ENCODE results near the gene SCAMP5.

The SCAMP5 gene

DNA sequence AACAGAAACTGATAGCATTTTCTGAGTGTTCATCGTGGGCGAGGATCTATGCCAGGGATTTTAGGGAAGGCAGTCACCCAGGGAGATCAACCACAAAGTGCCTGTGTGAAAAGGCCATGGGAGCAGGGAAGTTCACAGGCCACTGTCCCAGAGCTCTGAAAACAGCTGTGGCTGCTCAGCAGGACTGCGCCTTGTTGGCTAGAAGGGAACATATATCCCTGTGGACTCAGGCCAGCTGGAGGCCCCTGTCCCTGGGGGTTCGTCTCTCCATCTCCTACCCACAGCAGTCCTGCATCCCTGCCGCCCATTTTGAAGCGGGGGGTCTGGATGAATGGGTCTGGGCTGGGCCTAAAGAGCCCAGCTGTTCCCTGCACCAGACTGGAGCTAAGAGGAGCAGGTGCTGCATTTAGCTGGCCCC, 55.8 kb downstream of the SCAMP5 start:
- H3K9me3 ChIP-seq (ENCODE audit: control insufficient read depth in 1 of 2, low read length in 2 of 2) = no peaks in the 10 kb centered on the region
- no peaks in the 10 kb centered on the region for H3K27me3 ChIP-seq (ENCODE audit: low read depth, low read length)
- H3K4me3 ChIP-seq (ENCODE audit: low read depth in 1 of 2, low read length in 2 of 2) = no peak overlapping the region
- no peaks in the 10 kb centered on the region for H3K36me3 ChIP-seq (ENCODE audit: control insufficient read depth in 1 of 2, insufficient read depth in 2 of 2, low read length in 2 of 2)
- H3K4me1 ChIP-seq (ENCODE audit: control insufficient read depth in 1 of 2, insufficient read depth in 2 of 2, low read length in 2 of 2) = peaks cover 13 to 22% of the 10 kb centered on the region in 2 donors
- H3K27ac ChIP-seq (ENCODE audit: low read length) = no peak overlapping the region

DNA sequence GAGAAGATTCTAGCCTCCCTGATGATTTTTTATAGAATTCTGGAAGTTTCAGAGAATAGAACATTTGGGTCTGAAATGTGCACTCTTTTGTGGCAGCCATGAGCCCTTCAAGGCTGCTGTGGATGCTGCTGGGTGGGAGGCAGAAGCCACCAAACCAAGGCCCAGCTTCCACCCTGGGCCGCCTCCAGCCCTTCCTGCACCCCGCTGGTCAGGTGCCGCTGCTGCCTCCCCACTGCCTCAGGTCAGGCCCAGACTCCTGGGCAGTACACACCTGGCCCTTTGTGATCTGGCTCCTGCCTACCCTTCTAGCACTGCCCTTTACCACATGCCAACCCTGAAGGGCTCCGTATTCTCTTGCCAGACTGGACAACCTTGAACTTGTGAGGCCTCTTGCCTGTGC, 56.3 kb downstream of the SCAMP5 start:
- Histone ChIP-seq H3K4me1 (ENCODE audit: control insufficient read depth in 1 of 2, insufficient read depth in 2 of 2, low read length in 2 of 2) (peaks cover 11 to 17% of the 10 kb centered on the region in 2 donors), H3K27me3 (ENCODE audit: low read depth, low read length) (no peaks in the 10 kb centered on the region), H3K9me3 (ENCODE audit: control insufficient read depth in 1 of 2, low read length in 2 of 2) (no peaks in the 10 kb centered on the region), H3K27ac (ENCODE audit: low read length) (no peak overlapping the region), H3K4me3 (ENCODE audit: low read depth in 1 of 2, low read length in 2 of 2) (no peak overlapping the region), H3K36me3 (ENCODE audit: control insufficient read depth in 1 of 2, insufficient read depth in 2 of 2, low read length in 2 of 2) (no peaks in the 10 kb centered on the region)

DNA sequence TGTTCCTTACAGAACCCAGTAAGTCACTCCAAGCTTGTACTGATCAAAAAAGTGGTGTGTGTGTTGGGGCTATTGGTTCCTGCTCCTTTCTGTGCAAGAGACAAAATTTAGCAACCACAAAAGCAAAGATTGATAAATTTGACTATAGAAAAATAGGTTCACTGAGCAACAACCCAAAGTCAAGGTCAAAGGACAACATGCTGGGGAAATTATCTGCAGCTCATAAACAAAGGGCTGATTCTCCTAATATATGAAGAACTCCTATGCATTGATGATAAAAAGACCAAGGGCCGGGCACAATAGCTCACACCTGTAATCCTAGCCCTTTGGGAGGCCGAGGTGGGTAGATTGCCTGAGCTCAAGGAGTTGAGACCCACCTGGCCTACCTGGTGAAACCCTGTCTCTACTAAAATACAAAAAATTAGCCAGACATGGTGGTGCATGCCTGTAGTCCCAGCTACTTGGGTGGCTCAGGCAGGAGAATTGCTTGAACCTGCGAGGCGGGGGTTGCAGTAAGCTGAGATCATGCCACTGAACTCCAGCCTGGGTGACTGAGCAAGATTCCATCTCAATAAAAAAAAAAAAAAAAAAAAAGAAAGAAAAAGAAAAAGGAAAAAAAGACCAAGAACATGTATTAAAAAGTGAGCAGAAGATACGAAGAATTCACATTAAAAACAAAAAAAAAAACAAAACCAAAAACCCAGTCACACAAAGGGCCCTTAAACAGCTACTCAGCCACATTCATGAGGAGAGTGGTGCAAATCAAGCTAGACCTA, 57.8 kb downstream of the SCAMP5 start:
- Histone ChIP-seq H3K27me3 (ENCODE audit: low read depth, low read length) (no peaks in the 10 kb centered on the region), H3K36me3 (ENCODE audit: control insufficient read depth in 1 of 2, insufficient read depth in 2 of 2, low read length in 2 of 2) (no peaks in the 10 kb centered on the region), H3K27ac (ENCODE audit: low read length) (no peak overlapping the region), H3K4me3 (ENCODE audit: low read depth in 1 of 2, low read length in 2 of 2) (no peak overlapping the region), H3K4me1 (ENCODE audit: control insufficient read depth in 1 of 2, insufficient read depth in 2 of 2, low read length in 2 of 2) (peaks cover 0 to 3% of the 10 kb centered on the region in 2 donors), H3K9me3 (ENCODE audit: control insufficient read depth in 1 of 2, low read length in 2 of 2) (no peaks in the 10 kb centered on the region)

DNA sequence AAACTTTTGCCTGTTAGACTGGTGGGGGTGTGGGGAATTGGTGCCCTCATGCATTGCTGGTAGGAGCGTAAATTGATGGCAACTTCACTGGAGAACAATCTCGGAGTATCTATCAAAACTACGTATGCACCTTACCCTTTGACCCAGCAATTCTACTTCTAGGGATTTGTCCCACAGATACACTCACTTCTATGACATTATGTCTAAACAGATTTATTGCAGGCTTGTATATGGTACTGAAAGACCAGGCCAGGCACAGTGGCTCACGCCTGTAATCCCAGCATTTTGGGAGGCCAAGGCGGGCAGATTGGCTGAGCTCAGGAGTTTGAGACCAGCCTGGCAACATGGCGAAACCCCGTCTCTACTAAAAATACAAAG, 58.4 kb downstream of the SCAMP5 start:
- H3K4me1 ChIP-seq (ENCODE audit: control insufficient read depth in 1 of 2, insufficient read depth in 2 of 2, low read length in 2 of 2) = peaks cover 0 to 3% of the 10 kb centered on the region in 2 donors
- no peaks in the 10 kb centered on the region for H3K36me3 ChIP-seq (ENCODE audit: control insufficient read depth in 1 of 2, insufficient read depth in 2 of 2, low read length in 2 of 2)
- no peak overlapping the region for H3K4me3 ChIP-seq (ENCODE audit: low read depth in 1 of 2, low read length in 2 of 2)
- no peak overlapping the region for H3K27ac ChIP-seq (ENCODE audit: low read length)
- no peaks in the 10 kb centered on the region for H3K27me3 ChIP-seq (ENCODE audit: low read depth, low read length)
- no peaks in the 10 kb centered on the region for H3K9me3 ChIP-seq (ENCODE audit: control insufficient read depth in 1 of 2, low read length in 2 of 2)

DNA sequence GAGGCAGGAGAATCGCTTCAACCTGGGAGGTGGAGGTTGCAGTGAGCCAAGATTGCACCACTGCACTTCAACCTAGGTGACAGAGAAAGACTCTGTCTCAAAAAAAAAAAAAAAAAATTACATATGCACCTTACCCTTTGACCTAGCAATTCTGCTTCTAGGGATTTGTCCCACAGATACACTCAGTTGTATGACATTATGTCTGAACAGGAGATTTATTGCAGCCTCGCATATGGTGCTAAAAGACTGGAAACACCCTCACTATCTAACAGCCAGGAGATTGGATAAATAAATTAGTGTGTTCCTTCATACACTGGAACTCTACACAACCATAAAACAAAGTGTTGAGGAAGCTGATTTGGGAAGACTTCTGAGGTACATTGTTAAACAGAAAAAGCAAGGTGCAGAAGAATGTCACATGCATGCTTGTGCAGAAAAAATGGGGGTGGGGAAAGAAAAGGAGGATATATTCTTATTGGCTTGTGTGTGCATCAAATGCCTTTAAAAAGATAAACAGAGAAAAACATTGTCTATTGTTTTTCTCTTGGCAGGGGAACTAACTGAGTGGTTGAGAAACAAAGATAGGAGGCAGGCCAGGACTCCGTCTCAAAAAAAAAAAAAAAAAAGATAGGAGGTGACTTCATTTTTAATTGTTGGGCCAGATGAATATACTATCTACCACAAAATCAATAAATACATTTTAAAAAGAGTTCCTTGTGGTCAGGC, 59.0 kb downstream of the SCAMP5 start:
- no peak overlapping the region for H3K27ac ChIP-seq (ENCODE audit: low read length)

DNA sequence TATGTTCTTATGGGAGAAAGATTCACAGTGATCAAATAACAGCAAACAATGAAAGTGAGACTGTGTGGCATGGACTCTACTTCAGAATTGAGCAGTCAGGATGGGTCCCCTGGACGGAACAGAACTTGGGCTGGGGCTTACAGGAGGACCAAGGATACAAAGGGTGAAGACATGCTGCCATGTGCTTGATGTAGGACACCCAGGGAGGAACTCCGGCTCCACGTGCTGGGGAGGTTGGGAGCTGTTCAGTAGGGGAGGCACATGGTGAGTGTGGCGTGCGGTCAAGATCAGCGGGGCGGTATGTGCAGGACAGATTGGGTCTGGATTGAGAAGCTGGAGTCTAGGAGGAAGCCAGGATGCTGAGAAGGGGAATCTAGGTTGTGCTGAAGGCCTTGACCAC, 60.7 kb downstream of the SCAMP5 start:
- H3K27me3 ChIP-seq (ENCODE audit: low read depth, low read length) = no peaks in the 10 kb centered on the region
- H3K4me3 ChIP-seq (ENCODE audit: low read depth in 1 of 2, low read length in 2 of 2) = no peak overlapping the region
- peaks cover 0 to 3% of the 10 kb centered on the region in 2 donors for H3K36me3 ChIP-seq (ENCODE audit: control insufficient read depth in 1 of 2, insufficient read depth in 2 of 2, low read length in 2 of 2)
- no peak overlapping the region for H3K27ac ChIP-seq (ENCODE audit: low read length)
- no peaks in the 10 kb centered on the region for H3K9me3 ChIP-seq (ENCODE audit: control insufficient read depth in 1 of 2, low read length in 2 of 2)
- H3K4me1 ChIP-seq (ENCODE audit: control insufficient read depth in 1 of 2, insufficient read depth in 2 of 2, low read length in 2 of 2) = no peaks in the 10 kb centered on the region

More for the DNA sequence above, 59.0 kb downstream of the SCAMP5 start:
- Histone ChIP-seq H3K36me3 (ENCODE audit: control insufficient read depth in 1 of 2, insufficient read depth in 2 of 2, low read length in 2 of 2) (no peaks in the 10 kb centered on the region), H3K4me1 (ENCODE audit: control insufficient read depth in 1 of 2, insufficient read depth in 2 of 2, low read length in 2 of 2) (peaks cover 0 to under 1% of the 10 kb centered on the region in 2 donors), H3K27me3 (ENCODE audit: low read depth, low read length) (no peaks in the 10 kb centered on the region), H3K4me3 (ENCODE audit: low read depth in 1 of 2, low read length in 2 of 2) (no peak overlapping the region), H3K9me3 (ENCODE audit: control insufficient read depth in 1 of 2, low read length in 2 of 2) (no peaks in the 10 kb centered on the region)

DNA sequence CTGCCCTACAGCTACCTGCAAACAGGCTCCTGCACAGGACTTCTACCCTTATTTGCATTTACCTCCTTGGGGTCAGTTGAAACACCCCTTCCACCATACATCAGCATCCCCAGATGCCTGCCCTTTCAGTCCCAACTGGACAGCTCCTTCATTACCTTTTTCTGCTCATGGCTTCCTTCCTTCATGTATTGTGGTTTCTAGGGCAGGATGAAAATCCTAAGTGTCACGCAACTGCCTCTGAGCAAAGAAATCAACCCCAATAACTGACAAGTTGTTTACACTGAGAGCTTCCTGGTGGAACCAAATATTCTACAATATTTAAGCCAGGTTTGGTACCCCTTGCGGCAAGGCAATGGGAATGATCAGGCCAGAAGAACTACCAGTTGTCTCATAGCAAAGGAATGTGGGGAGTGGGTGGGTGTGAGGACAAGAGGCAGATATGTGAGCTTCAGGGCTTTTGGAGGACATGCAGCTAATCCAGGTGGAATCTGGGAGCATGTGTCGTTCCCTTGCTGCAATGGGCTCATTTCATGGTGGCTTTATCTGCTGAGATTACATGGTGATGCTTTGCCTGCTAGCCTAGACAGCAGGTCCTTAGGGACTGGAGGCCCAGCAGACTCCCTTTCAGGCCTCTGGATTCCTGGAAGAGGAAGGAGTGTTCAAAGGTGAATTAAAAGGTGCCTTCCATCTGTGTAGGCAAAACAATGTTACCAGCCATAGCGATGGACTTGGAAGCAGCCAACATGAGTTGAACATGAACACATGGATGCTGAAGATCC, 63.0 kb downstream of the SCAMP5 start:
- Histone ChIP-seq H3K4me3 (ENCODE audit: low read depth in 1 of 2, low read length in 2 of 2) (no peak overlapping the region), H3K9me3 (ENCODE audit: control insufficient read depth in 1 of 2, low read length in 2 of 2) (no peaks in the 10 kb centered on the region), H3K27me3 (ENCODE audit: low read depth, low read length) (no peaks in the 10 kb centered on the region), H3K4me1 (ENCODE audit: control insufficient read depth in 1 of 2, insufficient read depth in 2 of 2, low read length in 2 of 2) (no peaks in the 10 kb centered on the region), H3K36me3 (ENCODE audit: control insufficient read depth in 1 of 2, insufficient read depth in 2 of 2, low read length in 2 of 2) (peaks cover 0 to 3% of the 10 kb centered on the region in 2 donors), H3K27ac (ENCODE audit: low read length) (no peak overlapping the region)

DNA sequence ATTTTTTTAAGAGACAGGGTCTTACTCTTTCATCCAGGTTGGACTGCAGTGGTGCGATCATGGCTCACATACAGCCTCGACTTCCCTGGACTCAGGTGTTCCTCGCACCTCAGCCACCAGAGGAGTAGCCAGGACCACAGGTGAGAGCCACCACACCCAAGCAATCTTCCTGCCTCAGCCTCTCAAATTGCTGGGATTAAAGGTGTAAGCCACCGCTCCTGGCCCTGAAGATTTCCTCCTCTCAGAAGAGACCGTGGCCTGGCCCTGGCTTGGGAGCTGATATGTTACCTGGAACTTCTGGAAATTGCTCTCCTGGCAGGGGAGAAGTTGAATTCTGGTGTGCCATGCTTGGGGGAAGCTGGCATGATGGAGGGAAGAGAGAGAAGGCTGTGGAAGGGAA, 64.2 kb downstream of the SCAMP5 start:
- no peak overlapping the region for H3K27ac ChIP-seq (ENCODE audit: low read length)
- H3K36me3 ChIP-seq (ENCODE audit: control insufficient read depth in 1 of 2, insufficient read depth in 2 of 2, low read length in 2 of 2) = peaks cover 0 to 3% of the 10 kb centered on the region in 2 donors

DNA sequence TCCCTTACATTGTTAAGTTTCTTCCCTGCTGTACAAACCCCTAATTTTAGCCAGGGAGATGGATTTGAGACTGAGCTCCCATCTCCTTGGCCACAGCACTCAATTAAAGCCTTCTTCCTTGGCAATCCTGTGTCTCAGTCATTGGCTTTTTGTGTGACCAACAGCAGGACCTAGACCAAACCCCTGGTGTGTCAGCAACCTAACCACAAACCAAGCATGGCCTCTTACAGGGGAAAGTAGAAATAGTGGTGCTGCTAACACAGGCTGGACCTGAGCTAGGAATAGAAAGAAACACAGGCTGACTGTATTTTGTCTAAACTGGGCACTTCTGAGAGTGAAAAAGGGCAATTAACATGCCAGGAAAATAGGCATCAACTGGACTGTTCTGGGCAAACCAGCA, 65.9 kb downstream of the SCAMP5 start:
- Histone ChIP-seq H3K4me1 (ENCODE audit: control insufficient read depth in 1 of 2, insufficient read depth in 2 of 2, low read length in 2 of 2) (peaks cover 0 to 4% of the 10 kb centered on the region in 2 donors), H3K27ac (ENCODE audit: low read length) (no peak overlapping the region), H3K9me3 (ENCODE audit: control insufficient read depth in 1 of 2, low read length in 2 of 2) (no peaks in the 10 kb centered on the region), H3K36me3 (ENCODE audit: control insufficient read depth in 1 of 2, insufficient read depth in 2 of 2, low read length in 2 of 2) (peaks cover 0 to 3% of the 10 kb centered on the region in 2 donors), H3K4me3 (ENCODE audit: low read depth in 1 of 2, low read length in 2 of 2) (no peak overlapping the region), H3K27me3 (ENCODE audit: low read depth, low read length) (no peaks in the 10 kb centered on the region)

More for the DNA sequence above, 64.2 kb downstream of the SCAMP5 start:
- Histone ChIP-seq H3K9me3 (ENCODE audit: control insufficient read depth in 1 of 2, low read length in 2 of 2) (no peaks in the 10 kb centered on the region), H3K27me3 (ENCODE audit: low read depth, low read length) (no peaks in the 10 kb centered on the region), H3K4me1 (ENCODE audit: control insufficient read depth in 1 of 2, insufficient read depth in 2 of 2, low read length in 2 of 2) (no peaks in the 10 kb centered on the region), H3K4me3 (ENCODE audit: low read depth in 1 of 2, low read length in 2 of 2) (no peak overlapping the region)

DNA sequence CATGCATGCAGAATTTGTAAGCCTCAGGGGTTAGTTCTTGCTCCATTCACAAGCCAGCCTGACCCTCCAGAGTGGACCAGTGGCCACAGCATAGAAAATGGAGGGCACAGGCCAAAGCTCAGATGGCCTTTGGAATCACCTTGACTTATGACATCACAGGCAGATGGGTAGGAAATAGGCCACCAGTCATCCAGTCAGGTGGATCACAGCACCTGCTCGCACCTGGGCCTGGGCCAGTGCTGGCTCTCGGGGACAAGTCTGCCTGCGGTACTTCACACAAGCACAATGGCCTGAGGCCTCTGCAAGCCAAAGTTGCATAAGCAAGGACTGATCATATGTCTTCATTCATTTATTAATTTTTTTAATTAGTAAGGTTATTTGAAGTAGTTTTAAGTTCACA, 67.3 kb downstream of the SCAMP5 start:
- Histone ChIP-seq H3K27ac (ENCODE audit: low read length) (no peak overlapping the region), H3K36me3 (ENCODE audit: control insufficient read depth in 1 of 2, insufficient read depth in 2 of 2, low read length in 2 of 2) (peaks cover 0 to 3% of the 10 kb centered on the region in 2 donors), H3K27me3 (ENCODE audit: low read depth, low read length) (no peaks in the 10 kb centered on the region), H3K4me3 (ENCODE audit: low read depth in 1 of 2, low read length in 2 of 2) (no peak overlapping the region), H3K9me3 (ENCODE audit: control insufficient read depth in 1 of 2, low read length in 2 of 2) (peaks cover 0 to 3% of the 10 kb centered on the region in 2 donors), H3K4me1 (ENCODE audit: control insufficient read depth in 1 of 2, insufficient read depth in 2 of 2, low read length in 2 of 2) (peaks cover 0 to 4% of the 10 kb centered on the region in 2 donors)

DNA sequence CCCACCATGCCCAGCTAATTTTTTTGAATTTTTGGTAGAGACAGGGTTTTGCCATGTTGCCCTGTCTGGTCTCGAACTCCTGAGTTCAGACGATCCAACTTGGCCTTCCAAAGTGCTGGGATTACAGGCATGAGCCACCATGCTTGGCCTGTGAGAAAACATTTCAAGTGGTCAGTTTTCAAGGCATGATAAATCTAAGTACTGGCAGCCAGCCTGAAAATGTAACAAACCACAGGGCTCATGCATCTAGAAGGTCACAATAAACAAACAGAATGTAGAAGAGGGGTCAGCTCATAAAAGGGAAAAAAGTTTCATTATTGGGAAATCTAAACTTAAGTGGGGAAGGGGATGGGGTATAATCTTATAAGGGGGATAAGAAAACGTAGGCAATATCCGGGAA, 68.0 kb downstream of the SCAMP5 start:
- Histone ChIP-seq H3K4me3 (ENCODE audit: low read depth in 1 of 2, low read length in 2 of 2) (no peak overlapping the region), H3K27ac (ENCODE audit: low read length) (no peak overlapping the region), H3K9me3 (ENCODE audit: control insufficient read depth in 1 of 2, low read length in 2 of 2) (peaks cover 0 to 3% of the 10 kb centered on the region in 2 donors), H3K27me3 (ENCODE audit: low read depth, low read length) (no peaks in the 10 kb centered on the region), H3K4me1 (ENCODE audit: control insufficient read depth in 1 of 2, insufficient read depth in 2 of 2, low read length in 2 of 2) (peaks cover 0 to 4% of the 10 kb centered on the region in 2 donors), H3K36me3 (ENCODE audit: control insufficient read depth in 1 of 2, insufficient read depth in 2 of 2, low read length in 2 of 2) (peaks cover 0 to 3% of the 10 kb centered on the region in 2 donors)
